ENCODE data around the gene TNNT2.

Gene TNNT2

DNA sequence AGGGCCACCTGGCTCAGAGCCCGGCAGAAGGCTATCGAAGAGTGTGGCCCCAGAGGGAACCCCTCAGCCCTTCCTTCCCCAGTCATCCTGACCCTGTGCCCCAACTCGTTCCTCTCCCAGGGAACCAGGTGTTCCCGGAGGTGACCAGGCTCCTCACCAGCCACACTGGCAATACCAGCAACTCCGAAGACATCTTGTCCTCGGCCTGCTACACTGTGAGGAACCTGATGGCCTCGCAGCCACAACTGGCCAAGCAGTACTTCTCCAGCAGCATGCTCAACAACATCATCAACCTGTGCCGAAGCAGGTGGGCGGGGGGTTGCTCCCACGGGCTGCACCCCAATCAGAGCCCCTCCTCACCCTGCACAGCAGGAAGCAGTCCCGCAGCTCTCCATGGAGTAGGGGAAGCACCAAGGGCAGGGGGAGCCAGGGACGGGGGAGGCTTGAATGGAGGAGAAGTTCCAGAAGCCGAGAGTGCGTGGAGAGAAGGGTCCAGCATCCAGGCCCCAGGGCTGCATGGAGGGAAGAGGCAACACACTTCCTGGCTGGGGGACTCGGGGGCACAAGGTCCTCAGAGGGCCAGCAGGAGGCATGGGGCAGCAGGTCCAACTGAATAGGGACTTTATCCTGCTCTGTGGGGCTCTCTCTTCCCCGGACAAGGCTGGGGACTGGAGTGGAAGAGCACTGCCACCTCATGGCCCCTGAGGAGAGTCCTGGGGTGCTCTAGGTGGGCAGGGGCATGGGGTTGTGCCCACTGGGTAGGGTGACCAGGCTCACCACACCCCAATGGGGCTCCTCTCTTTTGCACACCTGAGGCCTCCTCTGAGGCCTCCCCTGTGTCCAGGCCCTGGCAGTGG, 52.4 kb downstream of the TNNT2 start:
- no peaks in the 10 kb centered on the region for H3K9me3 ChIP-seq (ENCODE audit: control insufficient read depth, low read length)
- H3K27ac ChIP-seq (ENCODE audit: low read depth, low read length, severe bottlenecking): no peak overlapping the region
- H3K4me1 ChIP-seq (ENCODE audit: control insufficient read depth, insufficient read depth, low read length, poor library complexity, severe bottlenecking): no peaks in the 10 kb centered on the region
- H3K4me3 ChIP-seq (ENCODE audit: extremely low read depth, insufficient read depth, low read length, poor library complexity, severe bottlenecking): no peak overlapping the region
- H3K36me3 ChIP-seq (ENCODE audit: control insufficient read depth, insufficient read depth, low read length): no peaks in the 10 kb centered on the region
- WGBS, 2 experiments (ENCODE audit: insufficient coverage in 2 of 2): 69 to 79% methylated on average over 11 to 13 of the region's 16 CpGs

DNA sequence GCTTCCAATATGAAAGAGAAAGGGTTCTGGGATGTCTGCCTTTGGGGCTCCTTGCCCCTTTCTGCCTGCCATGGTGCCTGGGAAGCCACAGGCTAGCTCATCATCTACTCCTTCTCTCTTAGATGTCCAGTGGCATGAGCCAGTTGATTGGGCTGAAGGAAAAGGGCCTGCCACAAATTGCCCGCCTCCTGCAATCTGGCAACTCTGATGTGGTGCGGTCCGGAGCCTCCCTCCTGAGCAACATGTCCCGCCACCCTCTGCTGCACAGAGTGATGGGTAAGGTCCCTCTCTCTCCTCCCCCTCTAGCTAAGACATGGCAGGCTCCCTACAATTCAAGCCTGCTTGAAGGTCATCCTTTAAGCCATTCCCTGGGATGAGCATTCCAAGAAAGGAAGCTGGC, 53.2 kb downstream of the TNNT2 start:
- Histone ChIP-seq H3K36me3 (ENCODE audit: control insufficient read depth, insufficient read depth, low read length) (no peaks in the 10 kb centered on the region), H3K9me3 (ENCODE audit: control insufficient read depth, low read length) (no peaks in the 10 kb centered on the region), H3K4me1 (ENCODE audit: control insufficient read depth, insufficient read depth, low read length, poor library complexity, severe bottlenecking) (no peaks in the 10 kb centered on the region), H3K27ac (ENCODE audit: low read depth, low read length, severe bottlenecking) (no peak overlapping the region), H3K4me3 (ENCODE audit: extremely low read depth, insufficient read depth, low read length, poor library complexity, severe bottlenecking) (no peak overlapping the region)
- 87 to 100% methylated on average over 3 of the region's 4 CpGs for WGBS, 2 experiments (ENCODE audit: insufficient coverage in 2 of 2)

DNA sequence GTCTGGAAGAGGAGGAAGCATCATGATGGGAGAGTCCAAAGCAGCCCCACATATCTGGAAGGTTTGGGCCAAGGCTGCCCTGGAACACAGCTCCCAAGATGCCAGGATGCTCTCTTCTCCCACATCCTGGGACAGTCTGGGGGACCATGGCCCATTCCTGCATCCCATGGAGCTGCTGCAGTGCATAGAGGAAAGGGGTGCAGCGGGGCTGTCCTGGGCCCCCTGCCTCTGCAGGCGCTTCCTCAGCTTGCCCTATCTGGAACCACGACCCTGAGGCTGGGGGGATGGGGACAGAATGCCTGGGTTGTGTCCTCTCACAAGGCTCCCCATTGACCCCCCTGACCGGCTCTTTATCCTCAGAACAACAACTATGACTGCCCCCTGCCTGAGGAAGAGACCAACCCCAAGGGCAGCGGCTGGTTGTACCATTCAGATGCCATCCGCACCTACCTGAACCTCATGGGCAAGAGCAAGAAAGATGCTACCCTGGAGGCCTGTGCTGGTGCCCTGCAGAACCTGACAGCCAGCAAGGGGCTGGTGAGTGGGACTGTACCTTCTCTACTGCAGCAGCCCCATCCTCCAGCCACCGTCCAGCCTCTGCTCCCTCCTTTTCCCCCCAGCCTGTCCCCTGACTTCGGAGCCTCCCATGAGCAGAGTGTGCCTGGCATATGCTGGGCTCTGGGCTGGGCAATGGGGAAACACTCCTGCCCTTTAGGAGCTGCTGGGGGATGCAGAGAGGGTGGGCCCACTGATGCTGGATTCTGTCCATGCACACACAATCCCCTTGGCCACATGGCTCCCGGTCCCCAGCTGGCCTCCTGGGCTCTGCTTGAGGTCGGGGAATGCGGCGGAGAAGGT, 54.6 kb downstream of the TNNT2 start:
- 88 to 90% methylated on average over 7 to 10 of the region's 12 CpGs for WGBS, 2 experiments (ENCODE audit: insufficient coverage in 2 of 2)
- no peak overlapping the region for H3K27ac ChIP-seq (ENCODE audit: low read depth, low read length, severe bottlenecking)
- no peaks in the 10 kb centered on the region for H3K4me1 ChIP-seq (ENCODE audit: control insufficient read depth, insufficient read depth, low read length, poor library complexity, severe bottlenecking)
- no peaks in the 10 kb centered on the region for H3K36me3 ChIP-seq (ENCODE audit: control insufficient read depth, insufficient read depth, low read length)
- H3K4me3 ChIP-seq (ENCODE audit: extremely low read depth, insufficient read depth, low read length, poor library complexity, severe bottlenecking): no peak overlapping the region
- no peaks in the 10 kb centered on the region for H3K9me3 ChIP-seq (ENCODE audit: control insufficient read depth, low read length)

DNA sequence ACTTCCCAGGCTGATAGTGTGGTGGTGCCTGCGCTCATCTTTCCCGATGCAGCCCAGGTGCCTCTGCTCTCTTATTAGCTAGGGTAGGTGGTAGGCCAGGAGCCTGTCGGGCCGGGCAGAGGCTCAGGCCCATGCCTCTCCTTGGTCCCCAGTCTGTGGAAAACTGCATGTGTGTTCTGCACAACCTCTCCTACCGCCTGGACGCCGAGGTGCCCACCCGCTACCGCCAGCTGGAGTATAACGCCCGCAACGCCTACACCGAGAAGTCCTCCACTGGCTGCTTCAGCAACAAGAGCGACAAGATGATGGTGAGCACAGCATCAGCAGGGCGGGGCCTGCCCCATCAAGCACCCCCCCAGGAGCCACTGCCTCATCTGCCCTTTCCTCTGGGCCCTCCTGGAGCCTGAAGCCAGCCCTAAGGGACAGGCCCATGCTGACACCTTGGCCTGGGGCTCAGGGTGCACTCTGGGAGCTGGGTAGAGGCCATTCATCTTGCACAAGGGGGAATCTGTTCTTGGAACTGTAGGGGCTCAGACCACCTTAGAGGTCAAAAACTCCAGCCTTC, 55.6 kb downstream of the TNNT2 start:
- Histone ChIP-seq H3K4me1 (ENCODE audit: control insufficient read depth, insufficient read depth, low read length, poor library complexity, severe bottlenecking) (no peaks in the 10 kb centered on the region), H3K36me3 (ENCODE audit: control insufficient read depth, insufficient read depth, low read length) (no peaks in the 10 kb centered on the region), H3K27ac (ENCODE audit: low read depth, low read length, severe bottlenecking) (no peak overlapping the region), H3K4me3 (ENCODE audit: extremely low read depth, insufficient read depth, low read length, poor library complexity, severe bottlenecking) (no peak overlapping the region), H3K9me3 (ENCODE audit: control insufficient read depth, low read length) (no peaks in the 10 kb centered on the region)
- 88 to 89% methylated on average over 13 to 15 of the region's 15 CpGs for WGBS, 2 experiments (ENCODE audit: insufficient coverage in 2 of 2)

DNA sequence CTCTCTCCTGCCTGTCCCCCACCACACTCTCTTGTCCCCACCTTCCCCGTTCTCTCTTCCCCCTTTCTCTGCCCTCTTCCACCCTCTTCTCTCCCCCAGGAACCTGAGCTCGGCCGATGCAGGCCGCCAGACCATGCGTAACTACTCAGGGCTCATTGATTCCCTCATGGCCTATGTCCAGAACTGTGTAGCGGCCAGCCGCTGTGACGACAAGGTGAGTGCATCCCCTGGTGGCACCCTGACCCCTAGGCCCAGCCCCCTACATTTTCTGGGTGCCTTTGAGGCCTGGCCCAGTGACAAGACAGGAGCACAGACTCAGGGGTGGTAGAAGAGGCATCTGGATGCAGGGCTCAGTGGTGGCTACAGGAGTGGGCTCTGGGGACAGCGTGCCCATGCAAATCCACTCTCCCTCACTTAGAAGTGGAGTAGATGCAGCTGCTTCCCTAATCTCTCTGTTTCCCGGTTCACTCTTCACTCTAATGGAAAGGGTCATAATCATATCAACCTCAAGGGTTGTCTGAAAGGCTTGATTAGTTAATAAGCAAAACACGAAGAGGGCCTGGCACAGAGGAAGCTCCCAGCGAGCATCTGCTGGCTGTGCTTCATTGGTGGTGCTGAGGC, 57.2 kb downstream of the TNNT2 start:
- 90% methylated on average over 7 to 9 of the region's 12 CpGs for WGBS, 2 experiments (ENCODE audit: insufficient coverage in 2 of 2)
- Histone ChIP-seq H3K27ac (ENCODE audit: low read depth, low read length, severe bottlenecking) (no peak overlapping the region), H3K4me3 (ENCODE audit: extremely low read depth, insufficient read depth, low read length, poor library complexity, severe bottlenecking) (no peak overlapping the region), H3K9me3 (ENCODE audit: control insufficient read depth, low read length) (no peaks in the 10 kb centered on the region), H3K36me3 (ENCODE audit: control insufficient read depth, insufficient read depth, low read length) (no peaks in the 10 kb centered on the region), H3K4me1 (ENCODE audit: control insufficient read depth, insufficient read depth, low read length, poor library complexity, severe bottlenecking) (no peaks in the 10 kb centered on the region)

DNA sequence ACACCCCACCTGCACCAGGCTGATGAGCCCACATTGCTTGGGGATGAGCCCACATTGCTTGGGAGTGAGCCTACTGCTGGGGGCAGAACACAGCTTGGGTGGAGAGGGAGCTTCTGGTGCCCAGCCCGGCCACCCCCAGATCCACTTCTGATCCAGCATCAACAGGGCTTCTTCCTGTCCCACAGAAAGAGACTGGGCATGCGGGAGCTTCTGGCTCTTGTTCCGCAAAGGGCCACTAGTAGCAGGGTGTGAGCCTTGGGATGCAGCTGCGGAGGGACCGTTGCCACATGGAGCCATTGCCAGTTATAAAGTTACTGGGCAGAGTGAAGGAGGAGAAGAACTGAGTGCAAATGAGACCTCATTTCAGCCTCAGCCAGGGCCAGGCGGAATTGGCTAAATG, 57.8 kb downstream of the TNNT2 start:
- Histone ChIP-seq H3K9me3 (ENCODE audit: control insufficient read depth, low read length) (no peaks in the 10 kb centered on the region), H3K4me3 (ENCODE audit: extremely low read depth, insufficient read depth, low read length, poor library complexity, severe bottlenecking) (no peak overlapping the region), H3K27ac (ENCODE audit: low read depth, low read length, severe bottlenecking) (no peak overlapping the region), H3K4me1 (ENCODE audit: control insufficient read depth, insufficient read depth, low read length, poor library complexity, severe bottlenecking) (no peaks in the 10 kb centered on the region), H3K36me3 (ENCODE audit: control insufficient read depth, insufficient read depth, low read length) (no peaks in the 10 kb centered on the region)
- 88 to 90% methylated on average over 5 of the region's 6 CpGs for WGBS, 2 experiments (ENCODE audit: insufficient coverage in 2 of 2)

DNA sequence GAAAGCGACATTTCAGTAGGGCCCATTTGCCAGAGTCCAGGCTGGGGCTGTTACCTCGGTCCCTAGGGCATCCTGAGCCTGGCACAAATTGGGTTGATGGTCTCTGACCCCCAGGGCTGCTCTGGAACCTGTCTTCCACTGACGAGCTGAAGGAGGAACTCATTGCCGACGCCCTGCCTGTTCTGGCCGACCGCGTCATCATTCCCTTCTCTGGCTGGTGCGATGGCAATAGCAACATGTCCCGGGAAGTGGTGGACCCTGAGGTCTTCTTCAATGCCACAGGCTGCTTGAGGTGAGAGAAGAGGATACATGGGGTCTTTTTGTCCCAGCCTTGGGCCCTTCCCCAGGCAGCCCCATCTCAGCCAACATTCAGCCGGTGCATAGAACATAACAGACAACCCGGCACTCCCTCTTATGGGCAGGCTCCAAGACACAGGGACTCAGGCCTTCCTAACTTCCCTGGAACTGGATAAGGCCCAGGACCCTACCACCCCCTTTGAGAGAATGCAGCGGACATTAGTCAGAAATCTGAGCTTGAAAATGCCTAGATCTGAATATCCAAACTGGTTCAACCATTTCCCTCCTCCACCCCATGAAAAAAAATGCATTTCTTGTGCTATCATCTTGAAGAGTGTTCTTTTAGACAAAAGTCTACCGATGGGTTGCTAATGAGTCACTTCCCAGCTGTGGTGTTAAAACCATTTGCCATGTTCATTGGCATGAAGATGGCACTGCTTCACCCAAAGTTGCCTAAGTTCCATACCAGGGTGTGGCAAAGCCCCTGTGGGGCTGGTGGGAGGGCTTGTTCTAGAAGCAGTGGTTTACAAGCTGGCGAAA, 58.8 kb downstream of the TNNT2 start:
- Histone ChIP-seq H3K4me3 (ENCODE audit: extremely low read depth, insufficient read depth, low read length, poor library complexity, severe bottlenecking) (no peak overlapping the region), H3K36me3 (ENCODE audit: control insufficient read depth, insufficient read depth, low read length) (no peaks in the 10 kb centered on the region), H3K4me1 (ENCODE audit: control insufficient read depth, insufficient read depth, low read length, poor library complexity, severe bottlenecking) (no peaks in the 10 kb centered on the region), H3K27ac (ENCODE audit: low read depth, low read length, severe bottlenecking) (no peak overlapping the region), H3K9me3 (ENCODE audit: control insufficient read depth, low read length) (no peaks in the 10 kb centered on the region)
- 89% methylated on average over 13 to 14 of the region's 15 CpGs for WGBS, 2 experiments (ENCODE audit: insufficient coverage in 2 of 2)

DNA sequence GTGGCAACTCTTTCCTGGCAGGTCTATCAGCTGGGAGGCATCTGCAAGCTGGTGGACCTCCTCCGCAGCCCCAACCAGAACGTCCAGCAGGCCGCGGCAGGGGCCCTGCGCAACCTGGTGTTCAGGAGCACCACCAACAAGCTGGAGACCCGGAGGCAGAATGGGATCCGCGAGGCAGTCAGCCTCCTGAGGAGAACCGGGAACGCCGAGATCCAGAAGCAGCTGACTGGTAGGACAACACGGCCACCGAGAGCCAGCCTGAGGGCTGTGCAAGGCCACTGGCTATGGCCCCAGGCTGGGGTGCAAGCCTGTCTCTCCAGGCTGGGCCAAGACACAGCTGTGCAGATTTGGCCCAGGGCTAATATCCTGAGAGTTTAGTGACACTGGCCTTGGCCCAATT, 59.9 kb downstream of the TNNT2 start:
- no peaks in the 10 kb centered on the region for H3K9me3 ChIP-seq (ENCODE audit: control insufficient read depth, low read length)
- H3K4me1 ChIP-seq (ENCODE audit: control insufficient read depth, insufficient read depth, low read length, poor library complexity, severe bottlenecking): no peaks in the 10 kb centered on the region
- no peak overlapping the region for H3K4me3 ChIP-seq (ENCODE audit: extremely low read depth, insufficient read depth, low read length, poor library complexity, severe bottlenecking)
- no peaks in the 10 kb centered on the region for H3K36me3 ChIP-seq (ENCODE audit: control insufficient read depth, insufficient read depth, low read length)
- no peak overlapping the region for H3K27ac ChIP-seq (ENCODE audit: low read depth, low read length, severe bottlenecking)
- WGBS, 2 experiments (ENCODE audit: insufficient coverage in 2 of 2): 92 to 98% methylated on average over 13 of the region's 13 CpGs

DNA sequence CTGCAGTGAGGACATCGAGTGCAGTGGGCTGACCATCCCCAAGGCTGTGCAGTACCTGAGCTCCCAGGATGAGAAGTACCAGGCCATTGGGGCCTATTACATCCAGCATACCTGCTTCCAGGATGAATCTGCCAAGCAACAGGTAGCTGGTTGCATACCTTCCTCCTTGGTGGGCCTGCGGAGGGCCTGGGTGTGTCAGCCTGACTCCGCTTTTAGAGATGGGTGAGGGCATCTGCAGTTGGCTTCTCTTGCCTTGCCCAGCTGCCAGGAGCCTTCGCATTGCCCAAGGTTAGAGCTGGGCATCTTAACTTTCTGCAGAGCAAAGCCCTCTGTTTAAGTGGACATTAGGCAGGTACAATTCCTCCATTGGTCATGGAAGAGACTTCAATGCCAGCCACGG, 60.9 kb downstream of the TNNT2 start:
- H3K4me3 ChIP-seq (ENCODE audit: extremely low read depth, insufficient read depth, low read length, poor library complexity, severe bottlenecking): no peak overlapping the region
- no peaks in the 10 kb centered on the region for H3K36me3 ChIP-seq (ENCODE audit: control insufficient read depth, insufficient read depth, low read length)
- H3K9me3 ChIP-seq (ENCODE audit: control insufficient read depth, low read length): no peaks in the 10 kb centered on the region
- H3K4me1 ChIP-seq (ENCODE audit: control insufficient read depth, insufficient read depth, low read length, poor library complexity, severe bottlenecking): no peaks in the 10 kb centered on the region
- 88 to 93% methylated on average over 4 to 5 of the region's 5 CpGs for WGBS, 2 experiments (ENCODE audit: insufficient coverage in 2 of 2)
- H3K27ac ChIP-seq (ENCODE audit: low read depth, low read length, severe bottlenecking): no peak overlapping the region

DNA sequence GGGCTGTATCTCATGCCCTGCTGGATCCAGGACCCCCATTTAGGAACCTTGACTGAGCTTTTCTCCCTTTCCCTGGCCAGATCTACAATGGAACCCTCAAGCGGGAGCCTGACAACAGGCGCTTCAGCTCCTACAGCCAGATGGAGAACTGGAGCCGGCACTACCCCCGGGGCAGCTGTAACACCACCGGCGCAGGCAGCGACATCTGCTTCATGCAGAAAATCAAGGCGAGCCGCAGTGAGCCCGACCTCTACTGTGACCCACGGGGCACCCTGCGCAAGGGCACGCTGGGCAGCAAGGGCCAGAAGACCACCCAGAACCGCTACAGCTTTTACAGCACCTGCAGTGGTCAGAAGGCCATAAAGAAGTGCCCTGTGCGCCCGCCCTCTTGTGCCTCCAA, 64.4 kb downstream of the TNNT2 start:
- no peaks in the 10 kb centered on the region for H3K36me3 ChIP-seq (ENCODE audit: control insufficient read depth, insufficient read depth, low read length)
- no peak overlapping the region for H3K27ac ChIP-seq (ENCODE audit: low read depth, low read length, severe bottlenecking)
- peaks cover 16% of the 10 kb centered on the region for H3K4me1 ChIP-seq (ENCODE audit: control insufficient read depth, insufficient read depth, low read length, poor library complexity, severe bottlenecking)
- H3K4me3 ChIP-seq (ENCODE audit: extremely low read depth, insufficient read depth, low read length, poor library complexity, severe bottlenecking): no peak overlapping the region
- H3K9me3 ChIP-seq (ENCODE audit: control insufficient read depth, low read length): no peaks in the 10 kb centered on the region
- 95 to 97% methylated on average over 13 to 16 of the region's 16 CpGs for WGBS, 2 experiments (ENCODE audit: insufficient coverage in 2 of 2)
